ENCODE results near the gene PSMD6. TPM values are rescaled to one million over a fixed set of nuclear protein-coding genes. Genes with fewer than 3 reads are reported as not detected.

The PSMD6 gene
- total RNA-seq, 1 experiment from 2014 or later = 66.5 TPM

DNA sequence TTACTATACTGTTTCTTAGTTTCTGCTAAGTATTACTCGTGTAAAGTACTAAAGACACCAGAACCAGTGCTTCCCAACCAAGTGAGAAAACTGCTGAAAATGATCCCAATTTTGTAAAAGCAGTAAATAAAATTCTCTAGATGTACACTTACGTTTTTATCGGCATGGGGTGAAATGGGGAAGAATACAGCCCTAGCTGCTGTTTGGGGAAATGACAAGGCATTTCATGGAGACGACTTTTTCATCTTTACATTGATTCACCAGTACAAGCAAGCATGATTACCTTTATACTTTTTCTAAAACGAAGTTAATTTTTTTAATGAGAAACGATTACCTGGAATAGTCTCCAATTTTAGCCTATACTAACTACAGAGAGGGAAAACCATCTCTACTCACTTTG lies 1.4 kb downstream of the PSMD6 start:
- peaks cover 35% of the 10 kb centered on the region for H3K36me3 ChIP-seq (ENCODE audit: insufficient read depth, low read length, poor library complexity, severe bottlenecking)
- intact Hi-C loops (cut with micrococcal nuclease; ENCODE audit: unreplicated experiment) = no loop called here
- H3K27ac ChIP-seq (ENCODE audit: low read depth, low read length, poor library complexity, severe bottlenecking) = no peak overlapping the region
- ChIA-PET POLR2A (ENCODE audit: low non-redundant PET) (no interaction called here), CTCF (no interaction called here)
- TF ChIP-seq EZH2 (IDR thresholded peaks at IDR 0.05; ENCODE audit: borderline replicate concordance, low read depth, low read length, poor library complexity, severe bottlenecking) = no peak
- TF ChIP-seq, protein P1, sequence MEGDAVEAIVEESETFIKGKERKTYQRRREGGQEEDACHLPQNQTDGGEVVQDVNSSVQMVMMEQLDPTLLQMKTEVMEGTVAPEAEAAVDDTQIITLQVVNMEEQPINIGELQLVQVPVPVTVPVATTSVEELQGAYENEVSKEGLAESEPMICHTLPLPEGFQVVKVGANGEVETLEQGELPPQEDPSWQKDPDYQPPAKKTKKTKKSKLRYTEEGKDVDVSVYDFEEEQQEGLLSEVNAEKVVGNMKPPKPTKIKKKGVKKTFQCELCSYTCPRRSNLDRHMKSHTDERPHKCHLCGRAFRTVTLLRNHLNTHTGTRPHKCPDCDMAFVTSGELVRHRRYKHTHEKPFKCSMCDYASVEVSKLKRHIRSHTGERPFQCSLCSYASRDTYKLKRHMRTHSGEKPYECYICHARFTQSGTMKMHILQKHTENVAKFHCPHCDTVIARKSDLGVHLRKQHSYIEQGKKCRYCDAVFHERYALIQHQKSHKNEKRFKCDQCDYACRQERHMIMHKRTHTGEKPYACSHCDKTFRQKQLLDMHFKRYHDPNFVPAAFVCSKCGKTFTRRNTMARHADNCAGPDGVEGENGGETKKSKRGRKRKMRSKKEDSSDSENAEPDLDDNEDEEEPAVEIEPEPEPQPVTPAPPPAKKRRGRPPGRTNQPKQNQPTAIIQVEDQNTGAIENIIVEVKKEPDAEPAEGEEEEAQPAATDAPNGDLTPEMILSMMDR (conservative IDR thresholded peaks at IDR 0.05; ENCODE audit: low read depth, low read length) = no peak
- peak overlapping the region; percentile 88 for H3K4me3 ChIP-seq (ENCODE audit: low read depth, low read length, poor library complexity, severe bottlenecking)
- no peaks in the 10 kb centered on the region for H3K9me3 ChIP-seq (ENCODE audit: low read depth, low read length, poor library complexity, severe bottlenecking)
- peaks cover 7% of the 10 kb centered on the region for H3K4me1 ChIP-seq (ENCODE audit: insufficient read depth, low read length, poor library complexity, severe bottlenecking)
- BruUV-seq (replicated peaks) = no TSS peak
- H3K27me3 ChIP-seq (replicated peaks; ENCODE audit: insufficient read depth, low read depth, low read length, poor library complexity) = peaks cover under 1% of the 10 kb centered on the region
- no peak for DNase-seq (ENCODE audit: low spot score)

DNA sequence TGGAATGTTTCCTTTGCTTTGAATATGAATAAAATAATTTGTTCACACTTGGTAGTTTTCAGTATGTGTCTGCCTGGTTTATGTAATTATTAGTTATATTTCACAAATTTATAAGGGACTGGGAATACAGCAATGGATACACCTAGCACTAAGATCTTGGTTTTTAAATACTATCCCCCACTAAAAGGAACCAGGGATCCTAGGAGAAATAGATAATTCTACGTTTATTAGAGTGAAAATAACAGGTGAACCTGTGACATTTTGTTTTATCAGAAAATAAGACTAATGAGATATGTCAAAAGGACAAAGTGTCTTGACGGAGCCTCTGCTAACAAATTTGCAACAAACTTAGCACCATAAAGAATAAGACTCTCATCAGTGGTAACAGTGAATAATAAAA lies 3.4 kb downstream of the PSMD6 start:
- Histone ChIP-seq H3K9me3 (ENCODE audit: low read depth, low read length, poor library complexity, severe bottlenecking) (no peaks in the 10 kb centered on the region), H3K4me3 (ENCODE audit: low read depth, low read length, poor library complexity, severe bottlenecking) (no peak overlapping the region), H3K36me3 (ENCODE audit: insufficient read depth, low read length, poor library complexity, severe bottlenecking) (peaks cover 40% of the 10 kb centered on the region), H3K27ac (ENCODE audit: low read depth, low read length, poor library complexity, severe bottlenecking) (no peak overlapping the region), H3K4me1 (ENCODE audit: insufficient read depth, low read length, poor library complexity, severe bottlenecking) (peaks cover 7% of the 10 kb centered on the region), H3K27me3 (replicated peaks; ENCODE audit: insufficient read depth, low read depth, low read length, poor library complexity) (no peaks in the 10 kb centered on the region)
- ChIA-PET CTCF (no interaction called here), POLR2A (ENCODE audit: low non-redundant PET) (no interaction called here)
- DNase-seq (ENCODE audit: low spot score) = no peak
- TF ChIP-seq EZH2 (IDR thresholded peaks at IDR 0.05; ENCODE audit: borderline replicate concordance, low read depth, low read length, poor library complexity, severe bottlenecking) = no peak
- TF ChIP-seq, protein P1 (conservative IDR thresholded peaks at IDR 0.05; ENCODE audit: low read depth, low read length) = no peak
- intact Hi-C loops (cut with micrococcal nuclease; ENCODE audit: unreplicated experiment) = no loop called here
- BruUV-seq (replicated peaks) = no TSS peak

DNA sequence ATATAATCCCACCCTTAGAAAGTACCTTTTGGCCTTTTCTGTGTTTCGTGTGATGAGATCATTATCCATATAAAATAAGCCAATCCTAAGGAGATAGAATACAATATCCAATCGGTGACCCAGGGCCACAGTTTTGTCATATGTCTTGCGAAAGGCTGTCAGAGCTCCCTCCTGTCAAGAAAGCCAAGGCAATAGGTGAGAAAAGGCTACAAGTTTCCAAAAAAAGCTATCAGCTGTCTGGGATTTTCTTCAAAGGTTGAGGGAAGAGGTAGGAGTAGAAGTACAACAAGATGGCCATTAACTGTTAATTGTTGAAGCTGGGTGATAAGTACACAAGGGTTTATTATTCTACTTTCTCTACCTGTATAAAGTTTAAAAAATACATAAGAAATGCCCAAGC lies 4.0 kb downstream of the PSMD6 start:
- intact Hi-C loops (cut with micrococcal nuclease; ENCODE audit: unreplicated experiment) = no loop called here
- no peak overlapping the region for H3K4me3 ChIP-seq (ENCODE audit: low read depth, low read length, poor library complexity, severe bottlenecking)
- H3K4me1 ChIP-seq (ENCODE audit: insufficient read depth, low read length, poor library complexity, severe bottlenecking) = peaks cover 7% of the 10 kb centered on the region
- peaks cover 42% of the 10 kb centered on the region for H3K36me3 ChIP-seq (ENCODE audit: insufficient read depth, low read length, poor library complexity, severe bottlenecking)
- H3K27ac ChIP-seq (ENCODE audit: low read depth, low read length, poor library complexity, severe bottlenecking) = no peak overlapping the region
- no peaks in the 10 kb centered on the region for H3K9me3 ChIP-seq (ENCODE audit: low read depth, low read length, poor library complexity, severe bottlenecking)
- POLR2A ChIA-PET (ENCODE audit: low non-redundant PET) = no interaction called here
- CTCF ChIA-PET = no interaction called here
- no peak for DNase-seq (ENCODE audit: low spot score)
- no TSS peak for BruUV-seq (replicated peaks)
- H3K27me3 ChIP-seq (replicated peaks; ENCODE audit: insufficient read depth, low read depth, low read length, poor library complexity) = no peaks in the 10 kb centered on the region
- TF ChIP-seq, protein P1 (conservative IDR thresholded peaks at IDR 0.05; ENCODE audit: low read depth, low read length) = no peak
- TF ChIP-seq EZH2 (IDR thresholded peaks at IDR 0.05; ENCODE audit: borderline replicate concordance, low read depth, low read length, poor library complexity, severe bottlenecking) = no peak
